HAP-1 (cell line): Measurements from ENCODE around the gene CASP8.
"Not testable (repeated sequence)": the region's sequence is repeated elsewhere in the genome, so short reads cannot be mapped to it uniquely, and the experiment has no call there.

Experiments
- DNase-seq, 2 experiments: peaks; one replicate each; pipeline ENCODE4 v3.0.0-alpha.2; 2016 to 2020; ENCODE audit warnings: low spot score in 2 of 2
- H3K27me3 ChIP-seq: fragments of 250-450 bp; sonication (Bioruptor Pico); 2 replicates; pipeline ENCODE4 v1.5.1; 2020; ENCODE audit warnings: low read depth, mild to moderate bottlenecking, moderate library complexity
- H3K36me3 ChIP-seq: fragments of 250-450 bp; sonication (Bioruptor Pico); replicated peaks from 2 replicates; pipeline ENCODE4 v1.5.1; 2020; ENCODE audit warnings: mild to moderate bottlenecking
- H3K4me1 ChIP-seq: fragments of 250-450 bp; sonication (Bioruptor Pico); 2 replicates; pipeline ENCODE4 v1.5.1; 2020; ENCODE audit warnings: mild to moderate bottlenecking
- H3K4me3 ChIP-seq: fragments of 250-450 bp; sonication (Bioruptor Pico); 2 replicates; pipeline ENCODE4 v1.5.1; 2020; ENCODE audit warnings: mild to moderate bottlenecking, moderate library complexity
- H3K9me3 ChIP-seq: fragments of 250-450 bp; sonication (Bioruptor Pico); 2 replicates; pipeline ENCODE4 v1.5.1; 2020; ENCODE audit warnings: mild to moderate bottlenecking, moderate library complexity
- in situ Hi-C: fragments of 300-500 bp; cut with MboI; formaldehyde crosslinking; loops from 3 replicates; pipeline ENCODE4 v1.14.3; 2020; ENCODE audit warnings: low sequenced_read_pairs, inconsistent platforms, mixed read lengths

Gene CASP8

DNA sequence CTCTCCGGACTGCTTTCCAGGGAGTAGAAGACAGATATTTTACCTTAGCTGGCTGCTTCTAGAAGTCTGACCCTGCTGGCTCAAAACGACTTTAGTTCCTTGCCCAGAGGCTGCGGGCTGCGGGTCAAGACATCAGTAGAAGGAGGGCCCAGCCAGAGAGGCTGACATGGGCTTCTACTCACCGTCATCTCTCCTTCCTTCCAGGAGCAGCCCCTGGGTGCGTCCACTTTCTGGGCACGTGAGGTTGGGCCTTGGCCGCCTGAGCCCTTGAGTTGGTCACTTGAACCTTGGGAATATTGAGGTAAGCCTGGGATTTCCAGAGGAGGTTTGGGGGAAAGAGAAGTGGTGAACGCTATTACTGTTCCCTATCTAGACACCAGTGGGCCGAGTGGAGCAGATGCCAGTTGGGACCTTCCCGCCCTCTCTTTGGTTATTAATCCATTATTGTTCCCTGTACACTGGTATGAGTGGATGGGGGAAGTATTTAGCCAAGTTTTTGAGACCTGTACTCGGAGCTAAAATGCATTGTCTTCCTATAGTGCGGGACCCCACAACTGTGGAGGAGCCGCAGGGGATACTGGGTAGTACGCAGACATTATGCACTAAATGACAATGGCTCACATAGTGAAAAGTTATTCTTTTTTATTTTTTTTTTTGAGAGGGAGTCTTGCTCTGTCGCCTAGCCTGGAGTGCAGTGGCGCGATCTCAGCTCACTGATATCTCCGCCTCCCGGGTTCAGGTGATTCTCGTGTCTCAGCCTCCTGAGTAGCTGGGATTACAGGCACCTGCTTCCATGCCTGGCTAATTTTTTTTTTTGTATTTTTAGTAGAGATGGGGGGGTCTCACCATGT lies 26.3 kb upstream of the CASP8 start:
- Histone ChIP-seq H3K36me3 (peaks cover 6% of the 10 kb centered on the region; the same call in 1 of the 2 replicates), H3K4me3 (peak overlapping the region; percentile 42), H3K27me3 (no peaks in the 10 kb centered on the region), H3K4me1 (peaks cover 22% of the 10 kb centered on the region), H3K9me3 (no peaks in the 10 kb centered on the region)
- in situ Hi-C loops = no loop called here
- DNase-seq = peak; percentile 28 to 45

DNA sequence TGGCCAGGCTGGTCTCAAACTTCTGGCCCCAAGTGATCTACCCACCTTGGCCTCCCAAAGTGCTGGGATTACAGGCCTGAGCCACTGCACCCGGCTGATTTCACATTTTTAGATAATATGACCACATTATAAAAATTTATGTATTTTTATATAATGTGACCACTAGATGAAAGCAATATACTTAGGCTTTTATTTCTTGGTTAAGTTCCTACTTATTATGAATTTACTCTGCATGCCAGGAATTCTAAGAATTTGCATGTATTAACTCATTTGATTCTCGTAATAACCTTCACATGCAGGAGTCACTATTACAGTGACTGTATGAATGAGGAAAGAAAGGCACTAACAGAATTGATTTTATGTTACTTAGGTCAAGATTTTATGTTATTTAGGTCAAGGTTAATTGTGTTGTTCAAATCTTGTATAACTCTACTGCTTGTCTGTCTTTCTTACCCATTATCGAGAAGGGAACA lies 25.6 kb upstream of the CASP8 start:
- Histone ChIP-seq H3K4me1 (peaks cover 22% of the 10 kb centered on the region), H3K4me3 (peak overlapping the region; percentile 42), H3K9me3 (no peaks in the 10 kb centered on the region), H3K27me3 (no peaks in the 10 kb centered on the region), H3K36me3 (peaks cover 8% of the 10 kb centered on the region; the same call in 1 of the 2 replicates)
- in situ Hi-C loops = no loop called here
- peak in 1 of 2 experiments; percentile 33 for DNase-seq

DNA sequence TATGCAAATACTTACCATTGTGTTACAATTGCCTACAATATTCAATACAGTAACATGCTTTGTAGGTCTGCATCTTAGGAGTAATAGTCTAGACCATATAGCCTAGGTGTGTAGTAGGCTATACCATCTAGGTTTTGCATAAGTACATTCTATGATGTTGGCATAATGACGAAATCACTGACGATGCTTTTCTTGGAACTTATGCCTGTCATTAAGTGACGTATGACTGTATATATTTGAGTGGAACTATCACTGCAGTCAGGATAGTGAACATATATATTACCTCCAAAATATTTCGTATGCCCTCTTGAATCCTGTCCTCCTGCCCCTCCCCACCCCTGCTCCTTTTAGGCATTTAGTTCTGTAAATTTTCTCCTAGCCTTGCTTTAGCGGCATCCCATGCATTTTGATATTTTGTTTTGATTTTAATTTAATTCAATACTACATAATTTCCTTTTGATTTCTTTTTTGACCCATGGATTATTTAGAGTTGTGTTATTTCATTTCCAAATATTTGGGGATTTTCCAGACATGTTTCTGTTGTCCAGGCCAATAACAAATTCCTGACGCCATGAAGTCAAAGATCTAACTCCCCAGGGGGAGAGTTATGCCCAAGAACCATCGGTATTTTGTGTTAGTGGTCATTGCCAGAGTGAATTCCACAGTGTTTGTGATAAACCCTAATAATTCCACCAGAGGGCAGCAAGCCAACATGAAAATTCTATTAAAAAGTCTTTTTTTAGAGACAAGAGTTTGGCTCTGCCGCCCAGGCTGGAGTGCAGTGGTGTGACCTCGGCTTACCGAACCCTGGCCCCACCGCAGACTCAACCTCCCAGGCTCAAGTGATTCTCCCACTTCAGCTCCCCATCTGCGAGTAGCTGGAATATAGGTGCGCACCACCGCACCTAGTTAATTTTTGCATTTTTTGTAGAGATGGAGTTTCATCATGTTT lies 24.2 kb upstream of the CASP8 start:
- Histone ChIP-seq H3K36me3 (peaks cover 18% of the 10 kb centered on the region), H3K9me3 (no peaks in the 10 kb centered on the region), H3K4me3 (peak overlapping the region; percentile 42), H3K4me1 (peaks cover 22% of the 10 kb centered on the region), H3K27me3 (no peaks in the 10 kb centered on the region)
- in situ Hi-C loops = no loop called here
- DNase-seq = peak; percentile 68 to 73

DNA sequence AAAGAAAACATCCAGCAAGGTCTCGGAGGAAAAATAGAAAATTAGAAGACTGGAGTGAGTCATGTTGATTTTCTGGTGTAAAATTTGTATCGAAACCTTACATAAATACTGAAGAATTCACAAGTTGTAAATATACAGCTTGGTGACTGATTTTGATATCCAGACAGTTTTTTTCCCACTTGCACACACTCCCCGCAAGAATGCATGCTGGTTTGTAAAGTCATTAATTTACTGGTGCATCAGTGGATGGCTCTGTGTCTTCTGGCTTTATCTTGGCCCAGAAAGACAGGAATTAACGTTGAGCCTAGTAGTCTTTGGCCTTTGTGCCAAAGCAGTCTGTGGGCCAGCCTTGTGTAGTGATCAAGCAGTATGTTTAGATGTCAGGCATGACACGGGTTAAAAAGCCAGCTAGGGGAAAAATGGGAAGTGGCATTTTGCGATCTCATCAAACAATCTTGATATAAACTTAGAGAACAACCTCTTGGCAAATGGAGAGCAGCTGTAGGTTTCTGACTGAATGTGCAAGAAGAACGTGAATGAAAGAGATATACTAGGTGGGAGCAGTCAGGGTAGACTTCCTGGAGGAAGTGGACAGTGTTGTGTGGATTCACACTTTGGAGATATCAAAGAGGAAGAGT lies 22.7 kb upstream of the CASP8 start:
- peaks cover 13% of the 10 kb centered on the region for H3K4me1 ChIP-seq
- DNase-seq = no peak
- no peaks in the 10 kb centered on the region for H3K27me3 ChIP-seq
- peaks cover 18% of the 10 kb centered on the region for H3K36me3 ChIP-seq
- no peaks in the 10 kb centered on the region for H3K9me3 ChIP-seq
- in situ Hi-C loops = no loop called here
- no peak overlapping the region for H3K4me3 ChIP-seq

DNA sequence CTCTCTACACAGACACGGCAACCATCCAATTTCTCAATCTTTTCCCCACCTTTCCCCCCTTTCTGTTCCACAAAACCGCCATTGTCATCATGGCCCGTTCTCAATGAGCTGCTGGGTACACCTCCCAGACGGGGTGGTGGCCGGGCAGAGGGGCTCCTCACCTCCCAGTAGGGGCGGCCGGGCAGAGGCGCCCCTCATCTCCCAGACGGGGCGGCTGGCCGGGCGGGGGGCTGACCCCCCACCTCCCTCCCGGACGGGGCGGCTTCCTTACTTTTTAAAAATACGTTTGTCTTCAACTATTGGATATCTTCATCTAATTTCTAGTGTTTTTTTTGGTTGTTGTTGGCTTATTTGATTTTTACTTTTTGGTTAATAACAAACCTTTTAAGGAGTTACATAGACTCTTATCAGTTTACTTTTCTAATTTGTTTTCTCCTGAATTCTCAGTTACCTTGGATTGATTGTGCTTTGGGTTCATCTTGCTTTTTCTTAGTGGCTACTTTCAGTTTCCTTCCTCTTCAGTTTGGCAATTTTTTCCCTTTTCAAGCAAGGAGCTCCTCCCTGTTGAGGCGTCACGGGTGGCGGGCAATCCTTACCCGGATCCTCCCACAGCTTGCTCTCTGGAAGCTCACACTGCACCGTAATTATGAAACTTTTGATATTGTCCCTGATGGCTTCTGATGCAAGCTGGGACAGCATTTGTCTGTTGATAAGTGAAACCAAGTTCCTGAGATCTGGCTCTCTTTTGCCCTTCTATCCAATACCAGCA lies 21.0 kb upstream of the CASP8 start:
- in situ Hi-C loops, H3K27me3 ChIP-seq, H3K4me3 ChIP-seq, H3K4me1 ChIP-seq, H3K9me3 ChIP-seq, DNase-seq: not testable (repeated sequence)
- H3K36me3 ChIP-seq = peaks cover 18% of the 10 kb centered on the region

DNA sequence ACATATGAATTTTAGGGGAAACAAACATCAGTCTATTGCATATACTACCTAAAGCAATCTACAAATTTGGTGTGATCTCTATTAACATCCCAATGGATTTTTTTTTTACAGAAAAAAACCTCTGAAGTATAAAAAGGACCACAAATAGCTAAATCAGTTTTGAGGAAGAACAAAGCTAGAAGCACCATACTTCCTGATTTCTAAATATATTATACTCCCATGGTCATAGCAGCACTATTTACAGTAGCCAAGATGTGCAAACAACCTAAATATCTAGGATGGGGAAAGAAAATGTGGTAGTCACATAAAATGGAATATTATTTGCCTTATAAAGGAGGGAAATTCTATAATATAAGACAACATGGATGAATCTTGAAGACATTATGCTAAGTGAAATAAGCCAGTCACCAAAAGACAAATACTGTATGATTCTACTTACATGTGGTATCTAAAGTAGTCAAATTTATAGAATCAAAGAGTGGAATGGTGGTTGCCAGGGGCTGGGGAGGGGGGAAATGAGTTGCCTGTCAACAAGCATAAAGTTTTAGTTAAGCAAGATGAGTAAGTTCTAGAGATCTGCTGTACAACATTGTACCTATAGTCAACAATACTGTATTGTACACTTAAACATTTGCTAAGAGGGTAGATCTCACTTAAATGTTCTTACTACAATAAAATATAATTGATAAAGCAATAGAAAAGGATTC lies 17.6 kb upstream of the CASP8 start:
- H3K4me1 ChIP-seq = no peaks in the 10 kb centered on the region
- peaks cover 15% of the 10 kb centered on the region for H3K36me3 ChIP-seq
- no peak overlapping the region for H3K4me3 ChIP-seq
- no peaks in the 10 kb centered on the region for H3K9me3 ChIP-seq
- no peaks in the 10 kb centered on the region for H3K27me3 ChIP-seq
- in situ Hi-C loops = loop anchor here (10.0 kb wide), 1 partner anchor 122 kb away; no protein-coding TSS in a partner anchor
- no peak for DNase-seq

DNA sequence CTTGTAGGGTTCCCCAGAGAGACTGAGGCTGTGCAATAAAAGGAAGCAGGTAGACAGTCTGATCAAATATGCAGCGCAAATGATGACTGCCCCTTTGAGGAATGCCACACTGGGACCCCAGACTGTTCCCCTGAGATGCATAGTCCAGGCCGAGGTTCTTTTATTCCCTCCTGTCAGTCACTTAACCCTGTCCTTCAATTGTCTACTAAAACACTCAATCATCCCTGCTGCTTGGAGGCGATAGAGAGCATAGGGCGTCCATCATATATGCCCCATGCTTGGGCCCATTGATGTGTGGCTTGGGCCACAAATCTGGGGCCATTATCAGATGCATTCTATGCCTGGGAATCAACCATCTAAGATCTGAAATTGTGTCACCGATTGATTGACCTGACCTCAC lies 15.5 kb upstream of the CASP8 start:
- Histone ChIP-seq H3K27me3 (no peaks in the 10 kb centered on the region), H3K4me3 (no peak overlapping the region), H3K36me3 (peaks cover 8% of the 10 kb centered on the region), H3K9me3 (no peaks in the 10 kb centered on the region), H3K4me1 (no peaks in the 10 kb centered on the region)
- in situ Hi-C loops = loop anchor here (10.0 kb wide), 1 partner anchor 120 kb away; no protein-coding TSS in a partner anchor
- no peak for DNase-seq

DNA sequence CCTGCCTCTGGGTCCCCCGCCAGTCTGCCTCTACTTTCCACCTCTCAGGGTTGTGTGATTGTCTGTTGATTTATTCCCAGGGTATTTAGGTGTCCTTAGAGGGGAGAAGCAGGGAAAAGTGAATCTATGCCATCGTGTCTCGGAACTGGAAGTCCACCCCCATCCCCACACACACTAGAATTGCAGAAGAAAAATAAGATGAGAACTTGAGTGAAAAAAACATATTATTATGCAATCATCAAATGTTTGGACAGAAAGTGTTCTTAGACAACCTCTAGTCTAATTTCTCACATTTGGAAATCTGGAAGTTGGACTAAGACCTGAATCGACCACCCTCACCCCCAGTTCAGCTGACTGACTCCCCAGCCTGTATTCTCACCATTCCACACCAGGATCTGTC lies 14.1 kb upstream of the CASP8 start:
- DNase-seq = no peak
- H3K4me1 ChIP-seq = no peaks in the 10 kb centered on the region
- peaks cover 3% of the 10 kb centered on the region; the same call in 1 of the 2 replicates for H3K36me3 ChIP-seq
- H3K9me3 ChIP-seq = no peaks in the 10 kb centered on the region
- in situ Hi-C loops = loop anchor here (10.0 kb wide), 1 partner anchor 119 kb away; no protein-coding TSS in a partner anchor
- H3K27me3 ChIP-seq = no peaks in the 10 kb centered on the region
- no peak overlapping the region for H3K4me3 ChIP-seq

DNA sequence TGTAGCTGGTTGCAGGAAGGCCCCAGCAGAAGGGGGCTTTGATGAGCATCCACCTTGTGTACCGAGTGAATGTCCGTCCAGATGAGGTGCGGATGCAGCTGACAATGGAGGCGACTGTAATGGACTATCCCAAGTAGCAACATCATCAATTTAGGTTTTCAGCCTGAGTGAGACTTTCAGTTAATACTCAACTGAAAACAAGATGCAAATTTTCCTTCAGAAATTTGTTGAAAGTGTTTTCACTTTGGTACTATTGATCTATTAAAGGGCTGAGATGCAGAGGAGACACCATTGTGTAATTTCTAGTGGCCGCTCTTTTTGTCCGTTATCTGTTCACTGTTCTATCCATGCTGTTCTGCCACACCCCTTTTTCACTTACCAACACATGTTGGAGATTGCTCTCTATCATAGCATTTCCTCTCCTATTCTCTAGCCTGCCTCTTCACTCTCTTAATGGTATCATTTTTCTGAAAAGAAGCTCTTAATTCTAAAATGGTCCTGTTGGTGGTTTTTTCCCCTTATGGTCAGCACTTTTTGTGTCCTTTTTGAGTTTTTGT lies 12.0 kb upstream of the CASP8 start:
- Histone ChIP-seq H3K9me3 (no peaks in the 10 kb centered on the region), H3K27me3 (no peaks in the 10 kb centered on the region), H3K4me3 (no peak overlapping the region), H3K4me1 (no peaks in the 10 kb centered on the region), H3K36me3 (peaks cover 3% of the 10 kb centered on the region; the same call in 1 of the 2 replicates)
- in situ Hi-C loops = loop anchor here (10.0 kb wide), 1 partner anchor 116 kb away; no protein-coding TSS in a partner anchor
- DNase-seq = no peak

DNA sequence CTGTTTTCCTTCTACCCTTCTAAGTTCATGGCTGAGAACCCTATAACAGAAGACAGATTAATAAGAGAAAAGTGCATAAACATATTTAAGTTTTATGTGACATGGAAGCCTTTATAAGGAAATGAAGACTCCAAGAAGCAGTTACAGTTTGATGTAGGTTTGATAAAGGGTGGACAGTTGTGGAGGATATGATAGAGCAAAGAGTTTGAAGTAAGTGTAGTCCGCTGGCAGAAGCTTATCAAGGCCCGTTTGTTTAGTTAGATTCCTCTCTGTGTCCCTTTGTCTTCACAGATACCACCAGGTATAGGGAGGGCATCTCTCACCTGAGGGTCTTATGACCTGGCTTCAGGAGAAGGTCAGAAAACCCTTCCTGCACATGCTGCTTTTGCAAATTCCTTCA lies 10.4 kb upstream of the CASP8 start:
- Histone ChIP-seq H3K27me3 (no peaks in the 10 kb centered on the region), H3K9me3 (no peaks in the 10 kb centered on the region), H3K36me3 (peaks cover 3% of the 10 kb centered on the region; the same call in 1 of the 2 replicates), H3K4me3 (no peak overlapping the region), H3K4me1 (peaks cover 7% of the 10 kb centered on the region)
- in situ Hi-C loops = loop anchor here (10.0 to 25.0 kb wide), 2 partner anchors 115 to 937 kb away; no protein-coding TSS in a partner anchor
- no peak for DNase-seq

DNA sequence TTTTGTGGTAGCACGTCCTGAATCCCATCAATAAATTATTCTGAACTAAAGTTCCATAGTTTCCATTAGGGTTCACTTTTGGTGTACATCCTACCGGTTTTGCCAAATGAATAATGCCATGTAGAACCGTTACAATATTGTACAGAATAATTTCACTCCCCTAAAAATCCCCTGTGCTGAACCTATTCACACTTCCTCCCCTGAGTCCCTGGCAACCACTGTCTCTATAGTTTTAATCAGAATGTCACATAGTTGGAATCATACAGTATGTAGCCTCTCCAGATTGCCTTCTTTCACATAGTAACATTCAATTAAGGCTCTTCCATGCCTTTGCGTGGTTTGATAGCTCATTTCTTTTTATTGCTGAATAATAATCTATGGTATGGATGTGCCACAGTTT lies 9.6 kb upstream of the CASP8 start:
- H3K4me1 ChIP-seq = peaks cover 7% of the 10 kb centered on the region
- no peaks in the 10 kb centered on the region for H3K27me3 ChIP-seq
- H3K36me3 ChIP-seq = peaks cover 3% of the 10 kb centered on the region; the same call in 1 of the 2 replicates
- H3K9me3 ChIP-seq = no peaks in the 10 kb centered on the region
- no peak overlapping the region for H3K4me3 ChIP-seq
- no peak for DNase-seq
- in situ Hi-C loops = loop anchor here (25.0 kb wide), 1 partner anchor 937 kb away; no protein-coding TSS in a partner anchor
